H1 (cell line): Measurements from ENCODE around the gene TMED4. TPM values are rescaled to one million over a fixed set of nuclear protein-coding genes. Genes with fewer than 3 reads are reported as not detected.

Experiments used
- CTCF ChIA-PET: fragments of 300-600 bp; sonication (Branson Sonifier 250); formaldehyde crosslinking; loops from one replicate; lab custom pipeline; 2021; ENCODE audit not compliant: partially characterized antibody; lab: Charles Lee
- POLR2A ChIA-PET: fragments of 300-600 bp; sonication (Branson Sonifier 250); formaldehyde crosslinking; loops from one replicate; lab custom pipeline; 2021; ENCODE audit warnings: inconsistent platforms; ENCODE audit not compliant: partially characterized antibody; lab: Charles Lee
- DNase-seq, 2 experiments: peaks; one replicate each; pipeline versions ENCODE4 v3.0.0 to v3.0.0-alpha.2; 2010 to 2022; ENCODE audit warnings: low spot score in 2 of 2, low read depth in 1 of 2, mixed read lengths in 1 of 2
- FAIRE-seq: peaks from 2 replicates; lab custom pipeline; 2011; peaks lifted over from hg19 to GRCh38; lab: Jason Lieb, UNC
- H2AFZ ChIP-seq: 2 replicates; pipeline ENCODE4 v1.8.1; 2012; ENCODE audit warnings: low read length, inconsistent platforms
- H2AK5ac ChIP-seq: 2 replicates; pipeline ENCODE4 v1.6.1; 2013; ENCODE audit warnings: low read depth, low read length
- H2BK120ac ChIP-seq: replicated peaks from 2 replicates; pipeline ENCODE3; 2013; ENCODE audit warnings: low read depth, low read length, inconsistent platforms
- H2BK12ac ChIP-seq: 2 replicates; pipeline ENCODE4 v1.6.1; 2013; ENCODE audit warnings: low read depth, low read length
- H2BK15ac ChIP-seq: 2 replicates; pipeline ENCODE4 v1.6.1; 2013; ENCODE audit warnings: low read length
- H2BK20ac ChIP-seq: 2 replicates; pipeline ENCODE4 v1.6.1; 2013; ENCODE audit warnings: low read length
- H2BK5ac ChIP-seq: 2 replicates; pipeline ENCODE4 v1.6.1; 2013; ENCODE audit warnings: low read depth, low read length
- H3K14ac ChIP-seq: 2 replicates; pipeline ENCODE4 v1.6.1; 2013; ENCODE audit warnings: inconsistent platforms; ENCODE audit not compliant: insufficient read length
- H3K18ac ChIP-seq: 2 replicates; pipeline ENCODE4 v1.6.1; 2013; ENCODE audit warnings: low read length; ENCODE audit errors: extremely low read depth
- H3K23ac ChIP-seq: 2 replicates; pipeline ENCODE4 v1.6.1; 2013; ENCODE audit warnings: inconsistent platforms; ENCODE audit not compliant: insufficient read length
- H3K23me2 ChIP-seq: 2 replicates; pipeline ENCODE4 v1.6.1; 2013; ENCODE audit warnings: low read depth, low read length
- H3K27ac ChIP-seq: 2 replicates; pipeline ENCODE4 v1.6.1; 2011; ENCODE audit warnings: low read depth, low read length, inconsistent platforms
- H3K27me3 ChIP-seq, 4 experiments: replicated peaks in 1 of 4; 1 replicate in 1 of 4; 2 replicates in 3 of 4; pipeline versions ENCODE4 v1.6.1 to v1.8.1; 2011 to 2013; ENCODE audit warnings: low read length in 3 of 4, mild to moderate bottlenecking in 3 of 4, inconsistent platforms in 2 of 4, mixed read lengths in 2 of 4, moderate library complexity in 1 of 4; ENCODE audit not compliant: control insufficient read depth in 3 of 4, insufficient read depth in 3 of 4; ENCODE audit errors: extremely low read depth in 1 of 4
- H3K36me3 ChIP-seq, 4 experiments: 2 replicates each; pipeline versions ENCODE4 v1.6.1 to v1.8.1; 2011 to 2013; ENCODE audit warnings: mild to moderate bottlenecking in 4 of 4, low read length in 3 of 4, moderate library complexity in 2 of 4, control low read depth in 1 of 4, inconsistent platforms in 1 of 4; ENCODE audit not compliant: insufficient read depth in 4 of 4, control insufficient read depth in 2 of 4
- H3K4ac ChIP-seq: replicated peaks from 2 replicates; pipeline ENCODE3; 2013; ENCODE audit warnings: low read length, low read depth, mixed read lengths, inconsistent platforms; ENCODE audit not compliant: insufficient read length
- H3K4me1 ChIP-seq, 4 experiments: replicated peaks in 1 of 4; 1 replicate in 1 of 4; 2 replicates in 3 of 4; pipeline versions ENCODE4 v1.6.1 to v1.8.1; 2011 to 2013; ENCODE audit warnings: low read length in 3 of 4, inconsistent platforms in 2 of 4, mixed read lengths in 1 of 4; ENCODE audit not compliant: insufficient read depth in 4 of 4, control insufficient read depth in 3 of 4
- H3K4me2 ChIP-seq, 2 experiments: 2 replicates each; pipeline versions ENCODE4 v1.6.1 to v1.8.1; 2011 to 2013; ENCODE audit warnings: low read depth in 2 of 2, low read length in 2 of 2, control low read depth in 1 of 2, inconsistent platforms in 1 of 2, mild to moderate bottlenecking in 1 of 2; ENCODE audit not compliant: insufficient read depth in 1 of 2
- H3K4me3 ChIP-seq, 4 experiments: fragments of 200-600, 300-600 bp in 1 of 4; sonication (generic), shearing (Covaris generic), sonication (Bioruptor Twin) in 1 of 4; 2 replicates each; pipeline versions ENCODE4 v1.5.1 to v1.8.1; 2011 to 2016; ENCODE audit warnings: low read length in 4 of 4, low read depth in 3 of 4, control low read depth in 2 of 4, inconsistent platforms in 2 of 4, mild to moderate bottlenecking in 2 of 4, mixed read lengths in 1 of 4, moderate library complexity in 1 of 4; ENCODE audit not compliant: insufficient read depth in 2 of 4; ENCODE audit errors: extremely low read depth in 1 of 4
- H3K56ac ChIP-seq: replicated peaks from 2 replicates; pipeline ENCODE3; 2013; ENCODE audit warnings: low read depth, mild to moderate bottlenecking, mixed read lengths, low read length, inconsistent platforms; ENCODE audit not compliant: insufficient read length
- H3K79me1 ChIP-seq: 2 replicates; pipeline ENCODE4 v1.6.1; 2013; ENCODE audit warnings: low read depth, low read length, control low read depth
- H3K79me2 ChIP-seq, 2 experiments: 2 replicates each; pipeline versions ENCODE4 v1.6.1 to v1.8.1; 2012 to 2013; ENCODE audit warnings: low read length in 2 of 2, mild to moderate bottlenecking in 2 of 2, inconsistent platforms in 1 of 2; ENCODE audit not compliant: insufficient read depth in 2 of 2, control insufficient read depth in 1 of 2
- H3K9ac ChIP-seq, 4 experiments: replicated peaks in 1 of 4; 1 replicate in 1 of 4; 2 replicates in 3 of 4; pipeline versions ENCODE4 v1.6.1 to v1.8.1; 2011 to 2013; ENCODE audit warnings: low read depth in 3 of 4, low read length in 3 of 4, control low read depth in 2 of 4, mild to moderate bottlenecking in 2 of 4, moderate library complexity in 2 of 4, inconsistent platforms in 1 of 4; ENCODE audit errors: extremely low read depth in 1 of 4
- H3K9me3 ChIP-seq, 2 experiments: 2 replicates each; pipeline versions ENCODE4 v1.6.1 to v1.8.1; 2012 to 2013; ENCODE audit warnings: mild to moderate bottlenecking in 2 of 2, moderate library complexity in 2 of 2, control low read depth in 1 of 2, inconsistent platforms in 1 of 2, low read depth in 1 of 2, low read length in 1 of 2, mixed read lengths in 1 of 2; ENCODE audit not compliant: insufficient read depth in 2 of 2
- H4K20me1 ChIP-seq, 2 experiments: replicated peaks in 1 of 2; 2 replicates each; pipeline versions ENCODE3 to v1.8.1; 2011 to 2013; ENCODE audit warnings: inconsistent platforms in 2 of 2, low read length in 2 of 2, mild to moderate bottlenecking in 1 of 2; ENCODE audit not compliant: insufficient read depth in 2 of 2, control insufficient read depth in 1 of 2
- H4K5ac ChIP-seq: 2 replicates; pipeline ENCODE4 v1.6.1; 2013; ENCODE audit warnings: low read length, low read depth, mixed read lengths, inconsistent platforms; ENCODE audit not compliant: insufficient read length
- H4K8ac ChIP-seq: 2 replicates; pipeline ENCODE4 v1.8.0; 2013; ENCODE audit warnings: mild to moderate bottlenecking, moderate library complexity, low read length, inconsistent platforms; ENCODE audit not compliant: insufficient read depth; ENCODE audit errors: extremely low read depth
- H4K91ac ChIP-seq: replicated peaks from 2 replicates; pipeline ENCODE3; 2013; ENCODE audit warnings: low read length, mixed read lengths, inconsistent platforms; ENCODE audit not compliant: insufficient read length
- ATF3 ChIP-seq: IDR thresholded peaks from 2 replicates; pipeline ENCODE4 v1.6.1; 2011; ENCODE audit warnings: low read depth, mild to moderate bottlenecking, low read length; ENCODE audit not compliant: insufficient read depth
- BCL11A ChIP-seq, 2 experiments: IDR thresholded peaks; one replicate each; pipeline ENCODE4 v1.6.1; 2011; ENCODE audit warnings: low read depth in 2 of 2, low read length in 2 of 2, mild to moderate bottlenecking in 2 of 2
- HDAC2 ChIP-seq, 2 experiments: fragments of 300-600 bp in 1 of 2; sonication (generic) in 1 of 2; IDR thresholded peaks; 2 replicates each; pipeline ENCODE4 v1.6.1; 2011 to 2012; ENCODE audit warnings: low read depth in 2 of 2, low read length in 2 of 2, mild to moderate bottlenecking in 2 of 2, moderate library complexity in 2 of 2, borderline replicate concordance in 1 of 2, inconsistent platforms in 1 of 2
- JUN ChIP-seq: IDR thresholded peaks from 2 replicates; pipeline ENCODE4 v1.6.1; 2011; ENCODE audit warnings: low read depth, mild to moderate bottlenecking, improper control_type of control experiment, low read length
- SAP30 ChIP-seq: fragments of 300-600 bp; sonication (generic); IDR thresholded peaks from 2 replicates; pipeline ENCODE4 v1.7.1; 2012; ENCODE audit warnings: low read length, moderate library complexity, mild to moderate bottlenecking, inconsistent platforms; ENCODE audit not compliant: insufficient read depth, insufficient replicate concordance
- SIX5 ChIP-seq: IDR thresholded peaks from 2 replicates; pipeline ENCODE4 v1.6.1; 2011; ENCODE audit warnings: mild to moderate bottlenecking, low read depth, low read length
- TBP ChIP-seq: IDR thresholded peaks from 2 replicates; pipeline ENCODE4 v1.6.1; 2011; ENCODE audit warnings: low read depth, low read length, improper control_type of control experiment
- YY1 ChIP-seq: IDR thresholded peaks from 2 replicates; pipeline ENCODE4 v1.6.1; 2011; ENCODE audit warnings: low read depth, mild to moderate bottlenecking, low read length
- ZNF274 ChIP-seq: IDR thresholded peaks from 2 replicates; pipeline ENCODE4 v1.7.0; 2012; ENCODE audit warnings: low read length, borderline replicate concordance; ENCODE audit errors: extremely low read depth
- WGBS, 2 experiments: shearing (Covaris generic) in 1 of 2; methylation state at CpG; one replicate each; pipeline versions ENCODE4 v1.1.6 to v1.1.7; 2013 to 2015; ENCODE audit warnings: low lambda C conversion rate in 2 of 2, mixed read lengths in 2 of 2, inconsistent platforms in 1 of 2, low coverage in 1 of 2, missing lambda C conversion rate in 1 of 2; ENCODE audit not compliant: insufficient replicate concordance in 2 of 2, insufficient coverage in 1 of 2, insufficient read length in 1 of 2; ENCODE audit errors: extremely low coverage in 1 of 2, missing lambda C conversion rate in 1 of 2; 5-methylcytosine and 5-hydroxymethylcytosine counted together
- polyA plus RNA-seq, 7 experiments: library from polyadenylated mRNA; depleted of rRNA in 3 of 7; stranded (reverse) in 5 of 7; unstranded in 2 of 7; fragments of >200 nt in 5 of 7; fragments of 200-250 nt in 2 of 7; gene quantifications; 1 replicate in 5 of 7; 2 replicates in 1 of 7; 4 replicates in 1 of 7; pipeline versions ENCODE4 v1.2.1 to v1.2.3, GENCODE V29; 2011 to 2013; ENCODE audit warnings: missing spikeins in 2 of 7, mixed read lengths in 2 of 7
- total RNA-seq: library from RNA; stranded (reverse); fragmentation: NEBNext Ultra II Directional; extraction: Animal tissue kit (Norgen Biotek cat#: 25700); gene quantifications from 2 replicates; pipeline ENCODE4 v1.2.1, GENCODE V29; 2021
- TF ChIP-seq, protein P1 (sequence below): IDR thresholded peaks from 2 replicates; pipeline ENCODE4 v1.6.1; 2012; ENCODE audit warnings: low read length, inconsistent platforms

The TMED4 gene
- total and polyA plus RNA-seq, 2 of the 8 experiments (the other 6 are each of a cell fraction or from before 2014, with no cell fraction given), result 44.9 to 76.7 TPM

- no peak overlapping the region for H3K18ac ChIP-seq
- H2BK20ac ChIP-seq, result no peak overlapping the region
- peak overlapping the region; percentile 35 to 52; a peak in 2 of 4 replicates for H3K4me2 ChIP-seq
- peaks cover 3 to 14% of the 10 kb centered on the region in 2 experiments for H4K20me1 ChIP-seq
- POLR2A ChIA-PET, result interaction anchor here (0.6 to 2.2 kb wide), 6 partner anchors 8 to 86 kb away, joined by 3 to 5 read pairs (median 3); no protein-coding TSS in a partner anchor
- no peak overlapping the region for H3K4me3 ChIP-seq
- peaks cover 7 to 18% (median 16%) of the 10 kb centered on the region in 4 experiments for H3K4me1 ChIP-seq
- no peaks in the 10 kb centered on the region; the same call in 1 of the 2 replicates for H3K23me2 ChIP-seq
- H3K4ac ChIP-seq, result no peak overlapping the region
- H3K14ac ChIP-seq, result no peak overlapping the region
- H4K91ac ChIP-seq, result no peak overlapping the region
- H2AK5ac ChIP-seq, result no peak overlapping the region
- peaks cover 10% of the 10 kb centered on the region for H3K79me1 ChIP-seq
- no peak overlapping the region for H2AFZ ChIP-seq
- H2BK15ac ChIP-seq, result no peak overlapping the region
- H3K79me2 ChIP-seq, result 0 out of 4 replicates have a peak, but pooled peaks cover under 1 to 1% of the 10 kb centered on the region in 2 experiments
- no peak overlapping the region for H2BK5ac ChIP-seq
- H3K27me3 ChIP-seq, result no peaks in the 10 kb centered on the region
- WGBS, 2 experiments, result 51% methylated on average over 6 of the region's 6 CpGs; no CpG with 5 or more reads in 1 of the 2 experiments
- H2BK12ac ChIP-seq, result no peak overlapping the region
- FAIRE-seq (no peak), DNase-seq (no peak)
- H4K8ac ChIP-seq, result no peak overlapping the region
- H3K23ac ChIP-seq, result no peak overlapping the region
- CTCF ChIA-PET, result no interaction called here
- no peak overlapping the region for H3K27ac ChIP-seq
- peak overlapping the region in 1 of 4 experiments; percentile 44; a peak in 1 of 7 replicates for H3K9ac ChIP-seq
- no peak overlapping the region for H2BK120ac ChIP-seq
- peaks cover 0 to 5% (median 0%) of the 10 kb centered on the region in 4 experiments; a peak in 2 of 8 replicates for H3K36me3 ChIP-seq
- no peak overlapping the region for H3K56ac ChIP-seq
- no peaks in the 10 kb centered on the region for H3K9me3 ChIP-seq
- no peak overlapping the region for H4K5ac ChIP-seq
- TF ChIP-seq YY1, result no peak
- no peak for TF ChIP-seq SAP30
- no peak for TF ChIP-seq ZNF274
- TF ChIP-seq, protein P1, sequence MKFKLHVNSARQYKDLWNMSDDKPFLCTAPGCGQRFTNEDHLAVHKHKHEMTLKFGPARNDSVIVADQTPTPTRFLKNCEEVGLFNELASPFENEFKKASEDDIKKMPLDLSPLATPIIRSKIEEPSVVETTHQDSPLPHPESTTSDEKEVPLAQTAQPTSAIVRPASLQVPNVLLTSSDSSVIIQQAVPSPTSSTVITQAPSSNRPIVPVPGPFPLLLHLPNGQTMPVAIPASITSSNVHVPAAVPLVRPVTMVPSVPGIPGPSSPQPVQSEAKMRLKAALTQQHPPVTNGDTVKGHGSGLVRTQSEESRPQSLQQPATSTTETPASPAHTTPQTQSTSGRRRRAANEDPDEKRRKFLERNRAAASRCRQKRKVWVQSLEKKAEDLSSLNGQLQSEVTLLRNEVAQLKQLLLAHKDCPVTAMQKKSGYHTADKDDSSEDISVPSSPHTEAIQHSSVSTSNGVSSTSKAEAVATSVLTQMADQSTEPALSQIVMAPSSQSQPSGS, result no peak
- TF ChIP-seq SIX5, result no peak
- TF ChIP-seq ATF3, result no peak
- TF ChIP-seq BCL11A (IDR thresholded peaks at IDR 0.05; ENCODE audit: low read depth in 2 of 2, low read length in 2 of 2), result no peak
- no peak for TF ChIP-seq JUN
- TF ChIP-seq TBP, result no peak
- no peak for TF ChIP-seq HDAC2 (IDR thresholded peaks at IDR 0.05; ENCODE audit: borderline replicate concordance in 1 of 2, low read depth in 2 of 2, low read length in 2 of 2)
These were observed 49.6 kb upstream of the TMED4 start for GRCh38 chr7:44631458-44632115.
